Activated CD4-positive, alpha-beta T cell treated with anti-CD3 and anti-CD28 coated beads, Interleukin-2, amount 50 U/mL, for 1 hour (primary cell): ENCODE data around the gene ADAMTS6.
A peak's percentile ranks its signal among the peaks of the same experiment; 100 is the strongest.

Source experiments
- DNase-seq: peaks from one replicate; pipeline ENCODE4 v3.0.0-alpha.2; 2020

The ADAMTS6 gene

GRCh38 chr5:65101632-65102100 is 380.1 kb downstream of the ADAMTS6 start:
- no peak for DNase-seq

GRCh38 chr5:65100911-65101631 is 380.6 kb downstream of the ADAMTS6 start:
- DNase-seq, result peak; percentile 12
